GM19452 (cell line): ENCODE measurements around the gene HSFX3.
"Not testable (repeated sequence)": the region's sequence is repeated elsewhere in the genome, so short reads cannot be mapped to it uniquely, and the experiment has no call there.

ENCODE experiments used
- ATAC-seq: cut with Tn5 transposase; IDR thresholded peaks from one replicate; pipeline ENCODE4 v1.9.1; 2021; ENCODE audit not compliant: unreplicated experiment

HSFX3 gene, protein sequence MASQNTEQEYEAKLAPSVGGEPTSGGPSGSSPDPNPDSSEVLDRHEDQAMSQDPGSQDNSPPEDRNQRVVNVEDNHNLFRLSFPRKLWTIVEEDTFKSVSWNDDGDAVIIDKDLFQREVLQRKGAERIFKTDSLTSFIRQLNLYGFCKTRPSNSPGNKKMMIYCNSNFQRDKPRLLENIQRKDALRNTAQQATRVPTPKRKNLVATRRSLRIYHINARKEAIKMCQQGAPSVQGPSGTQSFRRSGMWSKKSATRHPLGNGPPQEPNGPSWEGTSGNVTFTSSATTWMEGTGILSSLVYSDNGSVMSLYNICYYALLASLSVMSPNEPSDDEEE

DNA sequence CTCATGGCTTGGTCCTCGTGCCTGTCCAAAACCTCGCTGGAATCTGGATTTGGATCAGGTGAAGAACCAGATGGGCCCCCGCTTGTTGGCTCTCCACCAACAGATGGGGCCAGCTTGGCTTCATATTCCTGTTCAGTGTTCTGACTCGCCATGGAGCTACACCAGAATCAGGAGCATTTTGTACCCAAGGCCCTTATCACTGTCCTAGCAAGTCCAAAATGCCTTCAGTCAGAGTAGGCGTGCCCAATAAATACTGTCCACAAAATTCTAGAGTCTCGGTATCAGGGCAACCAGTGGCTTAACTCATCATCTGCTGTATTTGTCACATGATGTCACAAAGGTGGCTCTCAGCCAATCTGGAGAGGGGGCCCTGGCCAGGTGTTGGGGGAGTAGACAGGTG, at the start of gene HSFX3:
Gene HSFX3, minus strand, starts transcription at position 224 of the 400 bp plus-strand sequence. Its CDS starts 72 bp downstream, at position 152.
- ATAC-seq: not testable (repeated sequence)

GRCh38 chrX:149598603-149599002, 48.9 kb upstream of the HSFX3 start:
- ATAC-seq: not testable (repeated sequence)

DNA sequence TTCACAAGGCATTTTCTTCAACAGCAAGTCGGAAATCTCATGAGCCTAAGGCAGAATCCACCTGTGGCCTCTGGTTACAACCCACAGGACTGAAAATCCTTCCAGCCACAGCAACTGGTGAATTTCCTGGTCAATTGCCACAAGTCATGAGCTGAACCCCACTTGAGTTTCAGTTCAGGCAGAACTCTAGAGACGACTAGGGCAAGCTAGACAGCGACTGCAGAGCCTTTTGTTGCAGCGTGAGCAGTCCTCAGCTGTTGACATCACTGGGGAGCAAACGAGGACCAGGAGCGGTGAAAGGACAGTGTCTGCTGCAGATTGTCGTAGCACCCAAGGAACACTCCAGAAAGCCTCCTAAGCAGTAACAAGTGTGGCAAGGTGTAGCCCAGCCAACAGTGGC, 46.2 kb upstream of the HSFX3 start:
- ATAC-seq: not testable (repeated sequence)

GRCh38 chrX:149595214-149595613, 45.5 kb upstream of the HSFX3 start, which contains the start of gene HSFX2:
Gene HSFX2 (minus strand): TSS chrX:149595314. CDS start chrX:149594700, 614 bp downstream.
- not testable (repeated sequence) for ATAC-seq

DNA sequence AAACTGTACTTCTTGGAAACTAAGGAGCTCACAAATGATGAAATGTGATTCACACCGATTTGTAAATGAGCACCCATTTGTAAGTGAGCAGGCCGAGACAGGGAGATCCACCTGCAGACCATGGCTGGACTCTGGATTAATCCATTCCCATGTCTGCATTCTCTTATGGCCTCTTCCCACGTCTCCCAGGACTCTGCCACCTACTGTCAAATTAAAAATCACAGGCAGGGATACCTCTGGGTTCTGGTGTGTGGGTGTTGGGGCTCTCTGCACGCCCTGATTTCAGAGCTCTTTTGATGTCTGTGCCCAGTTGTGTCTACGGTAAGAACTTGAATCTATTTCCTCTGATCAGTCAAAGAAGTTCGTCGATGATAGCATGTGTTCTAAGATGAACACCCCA, 41.3 kb upstream of the HSFX3 start:
- not testable (repeated sequence) for ATAC-seq

DNA sequence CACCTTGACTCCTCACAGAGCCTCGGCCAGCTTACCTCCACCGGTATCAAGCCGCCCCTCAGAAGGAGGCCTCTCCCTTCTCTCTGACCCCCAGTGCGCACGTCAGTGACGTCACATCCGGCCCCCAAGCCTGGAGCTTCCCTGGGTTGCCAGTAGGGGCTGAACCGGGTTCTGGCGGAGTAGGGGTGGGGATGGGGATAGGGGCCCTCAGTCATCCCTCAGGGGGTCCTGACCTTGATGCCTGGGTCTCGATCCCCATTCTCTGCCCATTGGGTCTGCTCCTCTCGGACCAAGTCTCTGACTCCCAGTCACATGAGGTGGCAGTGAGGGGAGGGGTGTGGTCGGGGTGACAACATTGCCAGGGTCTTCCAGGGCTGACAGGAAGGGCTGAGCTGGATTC, 37.6 kb upstream of the HSFX3 start, which contains the start of gene MAGEA9B:
Gene MAGEA9B, minus strand, starts transcription at position 101 of the 400 bp plus-strand sequence. CDS start 4,280 bp downstream, outside the sequence.
- ATAC-seq: not testable (repeated sequence)

DNA sequence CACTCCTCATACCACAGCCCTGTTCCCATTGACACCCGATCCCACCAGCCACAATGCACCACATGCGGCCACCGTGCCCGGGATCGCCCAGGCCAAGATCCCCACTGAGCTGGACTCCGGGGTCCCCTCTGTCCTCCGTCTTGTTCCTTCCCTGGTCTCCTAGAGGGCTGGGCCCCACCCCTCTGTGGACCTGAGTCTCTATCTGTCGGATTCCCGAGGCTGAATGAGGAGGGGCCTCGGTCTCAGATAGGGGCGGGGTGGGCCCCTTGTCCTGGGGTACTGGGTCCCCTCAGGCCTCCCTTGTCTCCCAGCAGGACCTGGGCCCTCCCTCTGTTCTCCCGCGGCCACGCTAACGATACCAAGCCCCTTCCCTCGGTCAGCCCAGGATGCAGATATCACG, 35.9 kb upstream of the HSFX3 start:
- not testable (repeated sequence) for ATAC-seq

DNA sequence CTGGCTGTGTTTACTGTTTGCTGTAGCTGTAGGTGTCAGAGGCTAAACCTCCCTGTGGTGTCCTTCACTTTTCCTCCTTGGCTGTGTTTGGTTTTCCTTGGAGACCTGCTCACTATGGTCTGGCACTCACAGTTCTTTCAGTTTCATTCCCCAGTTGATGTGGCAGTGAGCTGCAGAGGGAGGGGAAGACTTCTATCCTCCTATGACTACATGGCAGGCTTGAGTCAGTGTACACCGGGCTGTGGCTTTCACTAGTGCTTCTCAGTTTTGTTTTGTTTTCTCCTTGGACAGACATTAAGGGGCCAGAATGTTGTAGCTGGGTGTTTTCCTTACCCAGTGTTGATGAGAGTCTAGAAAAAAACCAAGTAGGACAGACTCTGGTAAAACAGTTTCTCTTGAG, 23.7 kb upstream of the HSFX3 start:
- ATAC-seq: peak; percentile 100

DNA sequence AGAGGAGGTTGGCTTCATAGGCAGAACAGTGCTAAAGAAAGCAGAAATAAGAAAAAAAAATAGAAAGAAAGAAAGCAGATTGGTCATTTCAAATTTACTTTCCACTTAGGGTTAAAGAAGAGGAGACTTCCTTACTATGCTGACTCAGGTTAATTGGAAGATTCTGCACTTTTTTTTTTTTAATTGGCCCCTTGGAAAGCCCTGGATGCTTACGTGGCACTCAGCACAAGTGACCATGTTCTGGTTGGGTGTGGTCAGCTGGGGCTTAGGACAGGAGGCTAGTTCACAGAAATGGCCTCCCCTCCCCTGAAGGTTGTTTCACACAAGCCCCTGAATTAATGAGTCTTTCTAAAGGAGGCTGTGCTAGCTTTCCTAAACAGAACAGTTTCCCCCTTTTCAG, 23.0 kb upstream of the HSFX3 start:
- no peak for ATAC-seq

DNA sequence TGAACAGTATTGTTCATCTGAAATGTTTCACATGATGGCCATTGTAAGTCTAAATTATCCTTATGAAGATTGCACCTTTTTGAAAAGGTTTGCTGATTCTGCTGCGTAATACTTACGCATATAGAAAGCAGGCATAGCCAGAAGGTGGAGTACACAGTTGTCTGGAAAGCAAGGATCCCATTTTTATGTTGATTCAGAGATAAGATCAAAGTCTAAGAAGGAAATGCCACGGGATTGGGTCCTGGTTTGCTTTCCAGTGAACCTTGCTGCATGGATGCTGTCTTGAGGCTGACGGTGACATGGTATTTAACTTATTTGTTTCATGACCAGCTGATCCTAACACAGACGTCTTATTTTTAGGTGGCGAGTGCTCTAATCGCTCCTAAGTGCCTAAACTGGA, 22.0 kb upstream of the HSFX3 start:
- no peak for ATAC-seq

DNA sequence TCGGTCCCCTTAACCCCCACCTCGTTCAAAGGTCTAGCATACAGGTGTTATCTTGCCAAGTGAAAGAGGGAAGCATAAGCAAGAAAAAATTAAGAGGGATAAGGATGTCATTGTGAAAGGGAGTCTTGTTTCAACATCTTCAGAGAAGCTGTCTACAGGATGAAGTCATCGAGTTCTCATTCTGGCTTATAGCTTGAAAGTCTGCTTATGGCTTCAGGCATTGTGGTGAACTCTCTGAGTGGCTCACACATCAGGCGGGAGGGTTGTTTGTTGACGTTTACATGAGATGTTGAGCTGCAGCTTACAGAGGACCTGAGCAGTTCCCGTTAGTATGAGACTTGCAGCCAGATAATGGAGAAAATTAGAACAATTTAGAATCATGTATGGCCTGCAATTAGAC, 20.9 kb upstream of the HSFX3 start:
- ATAC-seq: no peak

DNA sequence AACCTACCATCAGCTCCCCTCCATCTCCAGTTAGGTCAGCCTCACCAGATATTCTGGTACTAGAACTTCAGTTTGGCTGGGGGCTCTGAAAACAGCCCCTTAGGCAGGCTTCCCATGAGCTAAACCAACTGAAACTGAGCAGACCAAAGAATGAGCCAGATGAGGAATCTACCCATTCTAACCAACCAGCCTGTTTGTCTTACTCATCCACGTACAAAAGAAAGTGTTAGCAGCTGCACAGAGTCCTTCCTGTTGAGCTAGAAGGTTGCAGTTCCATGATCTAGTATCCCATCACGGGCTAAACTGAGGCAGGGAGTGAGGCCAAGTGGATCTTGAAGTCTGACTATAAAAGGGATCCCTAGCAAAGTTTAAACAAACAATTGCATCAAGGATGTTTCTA, 20.0 kb upstream of the HSFX3 start:
- no peak for ATAC-seq

DNA sequence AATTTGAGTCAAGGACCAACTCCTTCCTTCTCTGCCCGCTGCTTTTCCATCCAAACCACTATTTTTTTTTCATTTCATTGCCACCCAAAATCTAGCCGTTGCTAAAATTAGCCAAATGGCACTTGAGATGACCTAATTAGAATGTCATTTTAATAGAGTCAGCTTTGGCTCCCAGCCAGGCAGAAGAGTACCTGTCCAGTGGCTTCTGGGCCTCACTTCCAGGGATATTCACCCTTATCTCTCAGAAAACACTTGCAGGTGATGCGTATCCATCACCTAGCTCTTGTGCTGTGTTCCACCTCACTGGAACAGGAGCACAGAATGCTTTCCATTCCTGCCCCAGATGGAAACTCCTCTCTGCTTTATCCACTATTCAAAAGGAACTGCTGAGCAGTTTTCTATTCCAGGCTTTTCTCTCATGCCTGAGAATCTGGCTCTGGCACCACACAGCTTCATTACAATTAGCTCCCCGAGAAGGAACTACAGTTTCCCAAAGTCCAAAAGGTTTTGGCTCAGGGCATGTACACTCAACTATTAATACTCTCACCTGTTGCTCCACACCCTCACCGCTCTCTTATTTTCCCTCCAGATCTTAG, 19.1 kb upstream of the HSFX3 start:
- ATAC-seq: no peak

- ATAC-seq: no peak
Observed at GRCh38 chrX:149567621-149568417, 18.1 kb upstream of the HSFX3 start.

DNA sequence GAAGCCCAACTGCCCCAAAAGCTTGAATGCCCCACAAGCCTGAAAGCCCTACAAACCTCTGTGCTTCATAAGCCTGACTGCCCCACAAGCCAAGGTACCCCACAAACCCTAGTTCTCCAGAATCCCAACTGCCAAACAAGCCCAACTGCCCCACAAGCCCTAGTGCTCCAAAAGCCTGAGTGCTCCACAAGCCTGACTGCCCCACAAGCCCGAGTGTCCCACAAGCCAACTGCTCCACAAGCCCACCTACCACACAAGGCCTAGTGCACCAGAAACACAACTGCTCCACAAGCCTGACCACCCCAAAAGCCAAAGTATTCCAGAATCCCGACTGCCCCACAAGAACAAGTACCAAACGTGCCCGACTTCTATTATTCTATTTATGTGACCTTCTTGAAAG, 13.6 kb upstream of the HSFX3 start:
- no peak for ATAC-seq

- not testable (repeated sequence) for ATAC-seq
Observed at GRCh38 chrX:149555251-149555650, 5.5 kb upstream of the HSFX3 start.

- not testable (repeated sequence) for ATAC-seq
Observed at GRCh38 chrX:149551939-149552248, 2.2 kb upstream of the HSFX3 start.

DNA sequence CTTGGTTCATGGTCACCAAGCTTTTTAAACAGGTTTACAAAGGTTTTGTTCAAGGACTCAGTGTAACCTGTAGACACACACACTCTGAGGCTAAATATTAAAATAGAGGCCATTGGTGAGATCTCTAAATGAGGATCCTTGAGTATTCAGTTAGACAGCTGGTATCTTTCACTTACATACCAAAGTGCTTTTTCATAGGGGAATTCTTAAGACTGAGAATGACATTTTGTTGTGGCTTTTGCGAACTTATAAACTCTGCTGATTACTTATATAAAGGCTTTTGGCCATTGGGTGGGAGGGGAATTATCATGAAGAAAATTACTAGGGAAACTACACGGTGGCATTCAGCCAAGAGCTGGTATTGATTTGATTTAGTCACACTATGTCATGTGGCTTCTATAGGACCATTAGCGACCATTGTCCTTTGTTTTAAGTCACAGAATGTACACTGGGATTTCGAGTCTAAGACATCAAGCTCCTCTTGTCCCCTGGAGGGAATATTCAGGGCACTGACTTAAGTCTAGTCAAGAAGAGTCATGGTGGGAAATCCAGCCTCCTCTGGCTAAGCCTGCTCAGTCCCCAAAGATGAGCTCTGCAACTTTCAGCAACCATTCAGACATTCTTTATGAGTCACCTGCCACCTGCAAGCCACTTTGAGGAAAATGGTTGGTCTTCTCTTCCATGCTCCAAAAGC, 1.7 kb upstream of the HSFX3 start:
- ATAC-seq: not testable (repeated sequence)

- ATAC-seq: not testable (repeated sequence)
Observed at GRCh38 chrX:149550454-149550853, 730 bp upstream of the HSFX3 start.

DNA sequence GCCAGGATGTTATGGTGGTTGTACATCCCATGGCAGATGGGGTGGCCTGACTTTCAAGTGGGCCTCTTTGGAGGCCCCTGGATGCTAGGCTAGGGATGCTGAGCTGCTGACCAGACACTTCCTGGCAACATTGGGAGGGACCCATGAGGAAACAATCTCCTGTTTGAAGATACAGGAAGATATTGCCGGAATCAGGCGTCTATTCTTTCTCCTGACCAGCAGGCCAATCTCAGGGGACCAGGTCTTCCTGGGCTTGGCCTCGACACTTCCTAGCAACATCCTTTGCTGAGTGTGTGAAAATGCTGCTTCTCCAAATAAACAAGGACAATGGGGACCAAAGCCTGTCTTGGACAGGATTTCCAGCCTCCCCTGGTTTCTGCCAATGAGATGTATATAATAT, 1.9 kb downstream of the HSFX3 start:
- ATAC-seq: not testable (repeated sequence)

- not testable (repeated sequence) for ATAC-seq
Observed at GRCh38 chrX:149546962-149547361, 2.8 kb downstream of the HSFX3 start.
